ENCODE results near the gene PRKAR2A.
"Not testable (repeated sequence)": the region's sequence is repeated elsewhere in the genome, so short reads cannot be mapped to it uniquely, and the experiment has no call there.

The PRKAR2A gene

GRCh38 chr3:48738926-48739616 is 108.6 kb downstream of the PRKAR2A start:
- no peak for TF ChIP-seq CTCF (IDR thresholded peaks at IDR 0.05; ENCODE audit: insufficient read depth, missing control alignments)
- no peak for FAIRE-seq
- DNase-seq (ENCODE audit: insufficient read length, low spot score) = no peak

DNA sequence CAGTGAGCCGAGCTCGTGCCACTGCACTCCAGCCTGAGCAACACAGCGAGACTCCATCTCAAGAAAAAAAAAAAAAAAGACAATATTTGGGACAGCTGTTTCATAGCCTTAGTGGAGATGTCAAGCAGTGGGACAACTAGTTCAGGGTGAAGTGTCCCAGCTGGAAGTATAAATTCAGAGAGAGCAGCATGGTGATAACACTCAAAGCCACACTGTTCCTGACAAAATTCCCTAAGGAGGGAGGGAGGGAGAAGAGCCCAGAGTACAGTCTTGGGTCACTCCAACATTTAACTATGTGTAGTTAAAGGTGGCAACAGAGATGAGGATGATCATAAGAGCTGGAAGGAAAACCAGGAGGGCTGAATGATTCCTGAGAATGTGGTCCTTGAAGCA is 109.5 kb downstream of the PRKAR2A start:
- TF ChIP-seq CTCF (IDR thresholded peaks at IDR 0.05; ENCODE audit: insufficient read depth, missing control alignments) = no peak
- DNase-seq (ENCODE audit: insufficient read length, low spot score) (no peak), FAIRE-seq (no peak)

DNA sequence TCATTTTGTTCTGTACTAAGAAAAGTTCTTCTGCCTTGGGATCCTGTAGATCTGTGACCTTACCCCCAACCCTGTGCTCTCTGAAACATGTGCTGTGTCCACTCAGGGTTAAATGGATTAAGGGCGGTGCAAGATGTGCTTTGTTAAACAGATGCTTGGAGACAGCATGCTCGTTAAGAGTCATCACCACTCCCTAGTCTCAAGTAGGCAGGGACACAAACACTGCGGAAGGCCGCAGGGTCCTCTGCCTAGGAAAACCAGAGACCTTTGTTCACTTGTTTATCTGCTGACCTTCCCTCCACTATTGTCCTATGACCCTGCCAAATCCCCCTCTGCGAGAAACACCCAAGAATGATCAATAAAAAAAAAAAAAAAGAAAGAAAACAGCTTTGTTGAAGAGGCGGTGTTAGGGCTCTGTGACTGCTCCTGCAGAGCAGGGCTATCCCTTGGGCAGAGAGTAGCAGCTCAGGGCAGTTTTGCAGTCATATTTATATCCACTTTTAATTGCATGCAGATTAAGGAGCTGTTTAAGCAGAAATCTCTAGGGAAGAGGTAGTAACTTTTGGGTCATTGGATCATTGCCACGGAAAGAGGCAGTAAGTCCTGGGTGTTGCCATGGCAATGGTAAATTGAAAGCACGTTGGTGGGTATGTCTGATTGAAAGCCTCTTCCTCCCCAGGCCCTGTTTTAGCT is 112.5 kb downstream of the PRKAR2A start:
- not testable (repeated sequence) for FAIRE-seq; DNase-seq (ENCODE audit: insufficient read length, low spot score)

GRCh38 chr3:48734541-48734940 is 113.1 kb downstream of the PRKAR2A start:
- FAIRE-seq = not testable (repeated sequence)

DNA sequence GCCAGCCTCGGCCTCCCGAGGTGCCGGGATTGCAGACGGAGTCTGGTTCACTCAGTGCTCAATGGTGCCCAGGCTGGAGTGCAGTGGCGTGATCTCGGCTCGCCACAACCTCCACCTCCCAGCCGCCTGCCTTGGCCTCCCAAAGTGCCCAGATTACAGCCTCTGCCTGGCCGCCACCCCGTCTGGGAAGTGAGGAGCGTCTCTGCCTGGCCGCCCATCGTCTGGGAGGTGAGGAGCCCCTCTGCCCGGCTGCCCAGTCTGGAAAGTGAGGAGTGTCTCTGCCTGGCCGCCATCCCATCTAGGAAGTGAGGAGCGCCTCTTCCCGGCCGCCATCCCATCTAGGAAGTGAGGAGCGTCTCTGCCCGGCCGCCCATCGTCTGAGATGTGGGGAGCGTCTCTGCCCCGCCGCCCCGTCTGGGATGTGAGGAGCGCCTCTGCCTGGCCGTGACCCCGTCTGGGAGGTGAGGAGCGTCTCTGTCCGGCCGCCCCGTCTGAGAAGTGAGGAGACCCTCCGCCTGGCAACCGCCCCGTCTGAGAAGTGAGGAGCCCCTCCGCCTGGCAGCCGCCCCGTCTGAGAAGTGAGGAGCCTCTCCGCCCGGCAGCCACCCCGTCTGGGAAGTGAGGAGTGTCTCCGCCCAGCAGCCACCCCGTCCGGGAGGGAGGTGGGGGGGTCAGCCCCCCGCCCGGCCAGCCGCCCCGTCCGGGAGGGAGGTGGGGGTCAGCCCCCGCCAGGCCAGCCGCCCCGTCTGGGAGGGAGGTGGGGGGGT is 113.7 kb downstream of the PRKAR2A start:
- not testable (repeated sequence) for FAIRE-seq; DNase-seq (ENCODE audit: insufficient read length, low spot score)

More at GRCh38 chr3:48734541-48734940, 113.1 kb downstream of the PRKAR2A start:
- not testable (repeated sequence) for DNase-seq (ENCODE audit: insufficient read length, low spot score)

- TF ChIP-seq CTCF (IDR thresholded peaks at IDR 0.05; ENCODE audit: insufficient read depth, missing control alignments) = no peak
- FAIRE-seq (no peak), DNase-seq (ENCODE audit: insufficient read length, low spot score) (no peak)
Observed at GRCh38 chr3:48727511-48727910, 120.2 kb downstream of the PRKAR2A start.

DNA sequence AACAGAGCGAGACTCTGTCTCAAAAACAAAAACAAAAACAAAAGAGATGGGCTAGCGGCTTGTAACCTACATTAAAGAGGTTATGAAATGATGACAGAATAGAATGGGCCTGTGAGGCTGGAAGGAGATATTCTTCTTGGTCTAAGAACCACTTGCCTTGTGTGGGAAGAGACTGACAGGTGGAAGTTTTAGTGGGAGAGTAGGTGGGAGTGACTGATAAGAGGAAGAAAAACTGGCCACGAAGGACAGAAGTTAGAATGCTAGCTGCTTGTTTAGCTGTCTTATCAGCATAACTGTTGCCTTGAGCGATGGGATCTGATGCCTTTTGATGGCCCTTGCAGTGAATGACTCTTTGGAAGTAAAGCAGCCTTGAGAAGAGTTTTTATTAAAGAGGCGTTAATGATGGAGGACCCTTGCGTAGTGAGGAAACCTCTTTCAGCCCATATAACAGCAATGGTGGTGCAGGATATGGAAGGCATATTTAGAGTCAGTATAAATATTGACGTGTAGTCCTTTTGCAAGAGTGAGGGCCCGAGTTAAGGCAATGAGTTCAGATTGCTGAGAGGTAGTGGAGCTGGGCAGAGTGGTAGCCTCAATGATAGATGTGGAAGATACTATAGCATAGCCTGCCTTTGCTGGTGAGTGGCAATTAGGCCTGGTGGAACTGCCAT is 122.4 kb downstream of the PRKAR2A start:
- FAIRE-seq; DNase-seq (ENCODE audit: insufficient read length, low spot score): not testable (repeated sequence)

- TF ChIP-seq CTCF (IDR thresholded peaks at IDR 0.05; ENCODE audit: insufficient read depth, missing control alignments) = no peak
- FAIRE-seq (no peak), DNase-seq (ENCODE audit: insufficient read length, low spot score) (no peak)
Observed at GRCh38 chr3:48723725-48724124, 123.9 kb downstream of the PRKAR2A start.

GRCh38 chr3:48723293-48723692 is 124.4 kb downstream of the PRKAR2A start:
- FAIRE-seq; DNase-seq (ENCODE audit: insufficient read length, low spot score): not testable (repeated sequence)

All from D721Med (cell line).